BLaER1 (cell line): ENCODE data around the gene NOP9.

Experiments
- H3K27ac ChIP-seq: shearing (Covaris generic); formaldehyde crosslinking; 2 replicates; pipeline ENCODE4 v1.8.1; 2022
- H3K27me3 ChIP-seq: shearing (Covaris generic); formaldehyde crosslinking; 2 replicates; pipeline ENCODE4 v1.8.1; 2022
- H3K36me3 ChIP-seq: shearing (Covaris generic); formaldehyde crosslinking; 2 replicates; pipeline ENCODE4 v1.8.1; 2022
- H3K4me1 ChIP-seq: shearing (Covaris generic); formaldehyde crosslinking; 2 replicates; pipeline ENCODE4 v1.8.1; 2022
- H3K4me2 ChIP-seq: shearing (Covaris generic); formaldehyde crosslinking; 2 replicates; pipeline ENCODE4 v1.8.1; 2022
- H3K4me3 ChIP-seq: shearing (Covaris generic); formaldehyde crosslinking; 2 replicates; pipeline ENCODE4 v1.8.1; 2022
- H3K9ac ChIP-seq: shearing (Covaris generic); formaldehyde crosslinking; 2 replicates; pipeline ENCODE4 v1.8.1; 2022
- H3K9me3 ChIP-seq: shearing (Covaris generic); formaldehyde crosslinking; 2 replicates; pipeline ENCODE4 v1.8.1; 2022
- H4K20me1 ChIP-seq: shearing (Covaris generic); formaldehyde crosslinking; 2 replicates; pipeline ENCODE4 v1.8.1; 2022
- Cebpa-rat ChIP-seq: shearing (Covaris generic); IDR thresholded peaks from 2 replicates; pipeline ENCODE4 v1.8.1; 2022

The NOP9 gene, protein sequence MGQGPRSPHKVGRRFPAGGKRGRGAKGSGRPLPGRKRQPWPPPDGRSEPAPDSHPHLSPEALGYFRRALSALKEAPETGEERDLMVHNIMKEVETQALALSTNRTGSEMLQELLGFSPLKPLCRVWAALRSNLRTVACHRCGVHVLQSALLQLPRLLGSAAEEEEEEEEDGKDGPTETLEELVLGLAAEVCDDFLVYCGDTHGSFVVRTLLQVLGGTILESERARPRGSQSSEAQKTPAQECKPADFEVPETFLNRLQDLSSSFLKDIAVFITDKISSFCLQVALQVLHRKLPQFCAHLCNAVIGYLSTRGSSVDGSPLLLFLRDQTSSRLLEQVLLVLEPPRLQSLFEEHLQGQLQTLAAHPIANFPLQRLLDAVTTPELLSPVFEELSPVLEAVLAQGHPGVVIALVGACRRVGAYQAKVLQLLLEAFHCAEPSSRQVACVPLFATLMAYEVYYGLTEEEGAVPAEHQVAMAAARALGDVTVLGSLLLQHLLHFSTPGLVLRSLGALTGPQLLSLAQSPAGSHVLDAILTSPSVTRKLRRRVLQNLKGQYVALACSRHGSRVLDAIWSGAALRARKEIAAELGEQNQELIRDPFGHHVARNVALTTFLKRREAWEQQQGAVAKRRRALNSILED

DNA sequence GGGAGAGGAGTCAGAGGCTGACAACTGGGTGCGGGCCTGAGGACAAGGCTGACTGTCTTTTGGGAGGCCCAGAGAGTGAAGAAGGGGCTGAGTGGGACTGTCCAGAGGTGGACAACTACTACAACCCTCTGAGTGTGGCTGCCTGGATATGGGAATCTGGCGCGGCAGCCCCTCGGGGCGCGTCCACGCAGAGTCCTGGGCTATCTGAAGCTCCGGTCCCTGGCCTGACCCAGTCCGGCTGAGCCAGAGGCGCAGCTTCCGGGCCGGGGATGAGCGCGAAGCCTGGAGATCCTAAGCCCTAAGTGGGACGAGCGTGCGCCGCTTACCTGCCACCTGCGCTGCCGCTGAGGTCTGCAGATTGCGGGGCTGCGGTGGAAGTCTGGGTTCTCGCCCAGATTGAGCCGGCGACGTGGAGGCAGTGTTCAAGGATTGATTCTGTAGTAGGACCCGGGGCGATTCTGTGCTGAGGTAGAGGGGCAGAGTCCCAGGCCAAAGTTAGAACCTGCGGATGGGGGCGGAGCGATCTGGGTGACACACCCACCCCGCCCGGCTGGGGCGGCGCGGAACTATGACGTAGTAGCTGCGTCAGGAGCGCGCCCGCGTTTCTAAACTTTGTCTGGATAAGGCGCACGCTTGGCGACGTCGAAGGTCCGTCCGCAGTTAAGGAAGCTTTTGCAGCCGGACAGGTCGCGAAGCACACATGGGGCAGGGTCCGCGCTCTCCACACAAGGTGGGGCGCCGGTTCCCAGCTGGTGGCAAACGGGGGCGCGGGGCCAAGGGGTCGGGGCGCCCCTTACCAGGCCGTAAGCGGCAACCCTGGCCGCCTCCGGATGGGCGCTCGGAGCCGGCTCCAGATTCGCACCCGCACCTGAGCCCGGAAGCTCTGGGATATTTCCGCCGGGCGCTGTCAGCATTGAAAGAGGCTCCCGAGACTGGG lies at the start of gene NOP9, which contains the start of gene DHRS1:
NOP9 (plus strand) TSS at position 596 of the 937 bp plus-strand sequence; CDS start at position 701, 105 bp downstream.
DHRS1 (minus strand) TSS at position 526 of the 937 bp plus-strand sequence. CDS start 674 bp downstream, outside the sequence.
- H3K9me3 ChIP-seq, result no peaks in the 10 kb centered on the region
- H3K27ac ChIP-seq, result peak within 1 kb of the TSS; percentile 76
- no peaks in the 10 kb centered on the region for H3K27me3 ChIP-seq
- H3K4me3 ChIP-seq, result peak within 1 kb of the TSS; percentile 87
- TF ChIP-seq Cebpa-rat, result no peak
- peak within 1 kb of the TSS; percentile 99 for H3K4me2 ChIP-seq
- H3K36me3 ChIP-seq, result peaks cover 50% of the 10 kb centered on the region
- peak within 1 kb of the TSS; percentile 88 for H3K9ac ChIP-seq
- peaks cover 53% of the 10 kb centered on the region for H3K4me1 ChIP-seq
- peaks cover 25% of the 10 kb centered on the region for H4K20me1 ChIP-seq

DNA sequence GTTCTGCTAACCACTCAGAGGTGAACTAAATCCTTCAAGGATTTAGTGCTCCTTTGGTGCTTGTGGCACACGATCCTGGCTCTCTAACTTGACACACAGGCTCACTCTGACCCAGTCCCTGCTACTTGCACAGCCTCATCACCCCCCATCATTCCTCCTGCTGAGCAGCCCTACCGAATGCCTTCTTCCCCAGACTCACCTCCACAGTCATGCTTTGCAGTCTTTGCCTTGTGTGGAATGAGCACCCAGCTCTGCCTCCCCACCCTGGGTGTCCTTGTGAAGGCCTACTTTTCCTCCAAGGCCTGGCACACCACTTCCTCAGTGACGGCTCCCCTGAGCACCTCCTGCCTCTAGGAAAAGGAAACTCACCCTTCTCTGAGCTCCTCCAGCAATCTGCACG lies 49.3 kb upstream of the NOP9 start:
- peak overlapping the region; percentile 34 for H3K4me2 ChIP-seq
- TF ChIP-seq Cebpa-rat, result no peak

DNA sequence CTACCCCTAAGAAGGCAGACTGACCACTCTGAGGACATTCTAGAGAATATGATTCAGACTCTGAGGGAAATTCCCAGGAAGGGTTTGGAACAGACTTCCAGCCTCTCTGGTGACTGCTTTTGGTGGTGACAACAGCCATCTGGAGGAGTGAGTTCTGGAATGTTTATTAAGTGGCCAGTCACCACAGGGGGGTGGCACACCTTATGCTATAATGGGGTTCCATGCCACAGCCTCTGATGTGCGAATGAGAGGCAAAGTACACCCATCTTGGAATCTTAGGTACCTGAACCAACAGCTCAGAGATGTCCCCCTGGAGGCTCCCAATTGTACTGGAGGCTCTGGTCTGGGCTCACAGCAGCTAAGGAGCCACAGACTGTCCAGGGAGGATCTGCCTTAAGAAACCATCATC lies 47.8 kb upstream of the NOP9 start:
- H3K27ac ChIP-seq, result no peak overlapping the region
- H3K4me2 ChIP-seq, result no peak overlapping the region
- TF ChIP-seq Cebpa-rat, result no peak
- no peaks in the 10 kb centered on the region for H3K9me3 ChIP-seq
- H3K4me1 ChIP-seq, result peaks cover 15% of the 10 kb centered on the region
- no peaks in the 10 kb centered on the region for H4K20me1 ChIP-seq
- no peak overlapping the region for H3K9ac ChIP-seq
- H3K4me3 ChIP-seq, result no peak overlapping the region
- H3K27me3 ChIP-seq, result no peaks in the 10 kb centered on the region
- peaks cover 17% of the 10 kb centered on the region; the same call in 1 of the 2 replicates for H3K36me3 ChIP-seq

More for the DNA sequence above, 49.3 kb upstream of the NOP9 start:
- no peak overlapping the region for H3K9ac ChIP-seq
- no peak overlapping the region for H3K4me3 ChIP-seq
- peaks cover 17% of the 10 kb centered on the region for H3K4me1 ChIP-seq
- H3K36me3 ChIP-seq, result peaks cover 17% of the 10 kb centered on the region; the same call in 1 of the 2 replicates
- peak overlapping the region; percentile 43 for H3K27ac ChIP-seq
- H3K9me3 ChIP-seq, result no peaks in the 10 kb centered on the region
- H3K27me3 ChIP-seq, result no peaks in the 10 kb centered on the region
- H4K20me1 ChIP-seq, result no peaks in the 10 kb centered on the region

DNA sequence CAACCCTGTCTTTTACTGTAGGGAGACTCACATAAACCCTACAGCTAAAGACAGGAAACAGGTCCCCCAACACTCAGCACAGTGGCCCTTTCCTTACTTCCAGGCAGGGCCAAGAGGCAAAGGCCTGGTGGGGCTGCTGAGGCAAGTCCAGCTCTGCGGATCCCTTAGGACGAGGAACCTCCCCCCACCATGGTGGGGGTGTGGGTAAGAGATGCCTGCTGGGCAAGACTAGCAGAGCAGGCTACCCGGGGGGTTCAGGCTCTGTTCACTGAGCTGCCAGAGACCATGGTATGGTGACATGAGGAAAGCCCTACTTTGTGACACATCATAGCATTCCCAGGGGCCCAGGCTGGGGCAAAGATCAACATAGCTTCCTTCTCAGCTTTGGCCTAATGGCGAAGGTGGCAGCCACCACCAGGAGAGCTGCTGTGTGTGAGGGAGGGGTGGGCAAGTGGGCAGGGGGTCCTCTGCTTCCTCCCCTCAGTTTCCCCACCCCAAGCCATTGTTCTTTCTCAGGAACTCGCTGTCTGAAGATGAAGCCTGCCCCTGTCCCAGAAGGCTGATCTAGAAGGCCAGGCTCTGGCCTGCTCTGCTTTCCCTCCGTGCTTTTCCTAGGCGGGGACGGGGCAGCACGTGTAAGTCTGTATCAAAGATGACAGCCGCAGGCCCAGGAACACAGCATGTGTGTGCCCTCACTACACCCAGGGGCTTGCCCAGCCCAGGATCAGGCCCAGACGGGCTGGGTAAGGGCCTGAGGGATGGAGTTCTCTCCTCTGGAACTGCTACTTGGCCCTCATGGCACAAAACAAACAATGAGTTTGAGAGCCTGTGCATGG lies 47.1 kb upstream of the NOP9 start:
- no peak overlapping the region for H3K9ac ChIP-seq

DNA sequence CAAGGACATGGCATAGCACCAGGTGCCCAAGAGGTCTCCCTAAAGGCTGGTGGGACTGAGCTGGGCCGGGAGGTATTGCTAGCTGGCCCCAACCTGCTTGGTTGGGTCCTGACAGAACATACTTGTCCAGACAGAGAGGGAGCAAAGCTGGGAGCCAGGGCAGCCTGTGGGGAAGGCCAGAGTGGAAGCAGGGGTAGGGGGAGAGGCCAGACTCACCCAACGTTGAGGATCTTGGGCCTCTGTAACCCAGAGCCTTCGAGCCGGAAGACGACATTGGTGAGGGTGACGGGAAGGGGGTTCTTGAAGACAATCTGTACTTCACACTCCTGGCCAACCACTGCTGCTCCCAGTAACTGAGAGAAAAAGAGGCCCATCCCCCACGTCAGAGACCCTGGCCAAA lies 45.7 kb upstream of the NOP9 start:
- no peak for TF ChIP-seq Cebpa-rat
- no peaks in the 10 kb centered on the region for H3K9me3 ChIP-seq
- no peak overlapping the region for H3K27ac ChIP-seq
- H3K9ac ChIP-seq, result no peak overlapping the region
- H3K27me3 ChIP-seq, result no peaks in the 10 kb centered on the region
- no peaks in the 10 kb centered on the region for H4K20me1 ChIP-seq
- H3K4me2 ChIP-seq, result no peak overlapping the region
- H3K4me1 ChIP-seq, result peaks cover 11% of the 10 kb centered on the region
- no peak overlapping the region for H3K4me3 ChIP-seq
- H3K36me3 ChIP-seq, result peaks cover 17% of the 10 kb centered on the region; the same call in 1 of the 2 replicates

More for the DNA sequence above, 47.1 kb upstream of the NOP9 start:
- Histone ChIP-seq H3K36me3 (peaks cover 17% of the 10 kb centered on the region; the same call in 1 of the 2 replicates), H3K4me1 (peaks cover 11% of the 10 kb centered on the region), H3K27me3 (no peaks in the 10 kb centered on the region), H3K27ac (no peak overlapping the region), H3K4me3 (no peak overlapping the region), H3K9me3 (no peaks in the 10 kb centered on the region), H4K20me1 (no peaks in the 10 kb centered on the region), H3K4me2 (no peak overlapping the region)
- TF ChIP-seq Cebpa-rat, result no peak

DNA sequence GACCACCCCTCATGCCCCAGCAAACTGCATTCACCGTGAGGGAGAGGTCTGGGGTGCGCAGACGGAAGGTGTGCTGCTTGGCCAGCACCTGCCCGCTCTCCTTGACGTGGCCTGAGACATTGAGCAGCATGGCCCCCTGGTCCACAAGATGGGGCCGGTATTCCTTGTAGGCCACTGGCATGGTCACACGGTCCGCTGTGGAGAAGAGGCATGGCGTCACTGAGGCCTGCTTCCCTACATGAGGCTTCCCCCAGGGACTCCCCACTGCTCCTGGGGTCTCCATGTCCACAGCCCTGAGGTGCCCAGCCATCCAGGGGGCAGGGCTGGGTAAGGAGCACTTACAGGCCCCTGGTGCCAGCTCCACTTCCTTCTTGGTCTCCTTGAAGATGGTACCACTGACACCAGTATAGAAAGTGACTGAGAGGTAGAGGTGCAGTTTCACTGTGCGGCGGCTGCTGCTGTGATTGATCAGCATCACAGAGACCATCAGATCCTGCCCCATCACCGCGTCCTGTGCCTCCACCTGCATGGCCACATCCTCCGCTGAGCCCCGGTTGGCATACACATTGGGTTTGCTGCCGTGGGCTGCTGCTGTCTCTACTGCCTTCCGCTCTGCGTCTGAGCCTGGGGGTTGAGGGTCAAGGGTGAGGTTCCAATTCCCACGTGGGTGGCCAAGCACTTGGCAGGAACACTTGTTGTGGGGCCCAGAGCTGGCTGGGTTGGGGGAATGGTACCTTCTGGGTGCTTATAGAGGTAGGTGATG lies 44.8 kb upstream of the NOP9 start:
- TF ChIP-seq Cebpa-rat, result no peak
- Histone ChIP-seq H3K4me2 (no peak overlapping the region), H3K36me3 (peaks cover 17% of the 10 kb centered on the region; the same call in 1 of the 2 replicates)

DNA sequence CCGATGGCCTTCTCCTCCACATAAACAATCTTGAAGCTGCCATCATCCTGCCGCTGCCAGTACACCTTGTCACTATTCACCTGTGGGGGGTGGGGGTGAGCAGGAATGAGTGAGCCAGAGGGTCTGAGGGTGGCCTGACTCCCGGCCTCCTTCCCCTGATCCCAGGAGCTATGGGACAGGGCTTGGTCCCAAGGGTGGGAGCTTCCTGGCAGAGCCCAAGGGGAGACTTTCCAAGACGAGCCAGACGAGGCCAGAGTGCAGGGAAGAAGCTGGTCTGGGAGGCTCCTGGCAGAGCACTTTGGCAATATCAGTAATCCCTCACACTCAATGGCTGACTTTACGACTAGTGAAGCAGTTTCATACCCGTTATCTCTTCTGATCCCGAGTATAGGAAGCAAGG lies 44.2 kb upstream of the NOP9 start:
- Histone ChIP-seq H3K4me1 (peaks cover 6% of the 10 kb centered on the region), H3K27ac (no peak overlapping the region), H3K9me3 (no peaks in the 10 kb centered on the region), H3K27me3 (no peaks in the 10 kb centered on the region), H4K20me1 (no peaks in the 10 kb centered on the region), H3K36me3 (peaks cover 17% of the 10 kb centered on the region; the same call in 1 of the 2 replicates), H3K4me2 (no peak overlapping the region), H3K9ac (no peak overlapping the region), H3K4me3 (no peak overlapping the region)
- no peak for TF ChIP-seq Cebpa-rat

More for the DNA sequence above, 44.8 kb upstream of the NOP9 start:
- H3K4me3 ChIP-seq, result no peak overlapping the region
- H3K9ac ChIP-seq, result no peak overlapping the region
- H3K4me1 ChIP-seq, result peaks cover 11% of the 10 kb centered on the region
- no peaks in the 10 kb centered on the region for H3K27me3 ChIP-seq
- H3K9me3 ChIP-seq, result no peaks in the 10 kb centered on the region
- no peak overlapping the region for H3K27ac ChIP-seq
- no peaks in the 10 kb centered on the region for H4K20me1 ChIP-seq
